H1 (cell line): ENCODE data around the gene FOXL1. TPM values are rescaled to one million over a fixed set of nuclear protein-coding genes. Genes with fewer than 3 reads are reported as not detected.

Experiments
- CTCF ChIA-PET: fragments of 300-600 bp; sonication (Branson Sonifier 250); formaldehyde crosslinking; loops from one replicate; lab custom pipeline; 2021; ENCODE audit not compliant: partially characterized antibody; lab: Charles Lee
- POLR2A ChIA-PET: fragments of 300-600 bp; sonication (Branson Sonifier 250); formaldehyde crosslinking; loops from one replicate; lab custom pipeline; 2021; ENCODE audit warnings: inconsistent platforms; ENCODE audit not compliant: partially characterized antibody; lab: Charles Lee
- DNase-seq, 2 experiments: peaks; one replicate each; pipeline versions ENCODE4 v3.0.0 to v3.0.0-alpha.2; 2010 to 2022; ENCODE audit warnings: low spot score in 2 of 2, low read depth in 1 of 2, mixed read lengths in 1 of 2
- FAIRE-seq: peaks from 2 replicates; lab custom pipeline; 2011; peaks lifted over from hg19 to GRCh38; lab: Jason Lieb, UNC
- H2AFZ ChIP-seq: 2 replicates; pipeline ENCODE4 v1.8.1; 2012; ENCODE audit warnings: low read length, inconsistent platforms
- H2AK5ac ChIP-seq: 2 replicates; pipeline ENCODE4 v1.6.1; 2013; ENCODE audit warnings: low read depth, low read length
- H2BK120ac ChIP-seq: replicated peaks from 2 replicates; pipeline ENCODE3; 2013; ENCODE audit warnings: low read depth, low read length, inconsistent platforms
- H2BK12ac ChIP-seq: 2 replicates; pipeline ENCODE4 v1.6.1; 2013; ENCODE audit warnings: low read depth, low read length
- H2BK15ac ChIP-seq: 2 replicates; pipeline ENCODE4 v1.6.1; 2013; ENCODE audit warnings: low read length
- H2BK20ac ChIP-seq: 2 replicates; pipeline ENCODE4 v1.6.1; 2013; ENCODE audit warnings: low read length
- H2BK5ac ChIP-seq: 2 replicates; pipeline ENCODE4 v1.6.1; 2013; ENCODE audit warnings: low read depth, low read length
- H3K14ac ChIP-seq: 2 replicates; pipeline ENCODE4 v1.6.1; 2013; ENCODE audit warnings: inconsistent platforms; ENCODE audit not compliant: insufficient read length
- H3K18ac ChIP-seq: 2 replicates; pipeline ENCODE4 v1.6.1; 2013; ENCODE audit warnings: low read length; ENCODE audit errors: extremely low read depth
- H3K23ac ChIP-seq: 2 replicates; pipeline ENCODE4 v1.6.1; 2013; ENCODE audit warnings: inconsistent platforms; ENCODE audit not compliant: insufficient read length
- H3K23me2 ChIP-seq: 2 replicates; pipeline ENCODE4 v1.6.1; 2013; ENCODE audit warnings: low read depth, low read length
- H3K27ac ChIP-seq: 2 replicates; pipeline ENCODE4 v1.6.1; 2011; ENCODE audit warnings: low read depth, low read length, inconsistent platforms
- H3K27me3 ChIP-seq, 4 experiments: replicated peaks in 1 of 4; 1 replicate in 1 of 4; 2 replicates in 3 of 4; pipeline versions ENCODE4 v1.6.1 to v1.8.1; 2011 to 2013; ENCODE audit warnings: low read length in 3 of 4, mild to moderate bottlenecking in 3 of 4, inconsistent platforms in 2 of 4, mixed read lengths in 2 of 4, moderate library complexity in 1 of 4; ENCODE audit not compliant: control insufficient read depth in 3 of 4, insufficient read depth in 3 of 4; ENCODE audit errors: extremely low read depth in 1 of 4
- H3K36me3 ChIP-seq, 4 experiments: 2 replicates each; pipeline versions ENCODE4 v1.6.1 to v1.8.1; 2011 to 2013; ENCODE audit warnings: mild to moderate bottlenecking in 4 of 4, low read length in 3 of 4, moderate library complexity in 2 of 4, control low read depth in 1 of 4, inconsistent platforms in 1 of 4; ENCODE audit not compliant: insufficient read depth in 4 of 4, control insufficient read depth in 2 of 4
- H3K4ac ChIP-seq: replicated peaks from 2 replicates; pipeline ENCODE3; 2013; ENCODE audit warnings: low read length, low read depth, mixed read lengths, inconsistent platforms; ENCODE audit not compliant: insufficient read length
- H3K4me1 ChIP-seq, 4 experiments: replicated peaks in 1 of 4; 1 replicate in 1 of 4; 2 replicates in 3 of 4; pipeline versions ENCODE4 v1.6.1 to v1.8.1; 2011 to 2013; ENCODE audit warnings: low read length in 3 of 4, inconsistent platforms in 2 of 4, mixed read lengths in 1 of 4; ENCODE audit not compliant: insufficient read depth in 4 of 4, control insufficient read depth in 3 of 4
- H3K4me2 ChIP-seq, 2 experiments: 2 replicates each; pipeline versions ENCODE4 v1.6.1 to v1.8.1; 2011 to 2013; ENCODE audit warnings: low read depth in 2 of 2, low read length in 2 of 2, control low read depth in 1 of 2, inconsistent platforms in 1 of 2, mild to moderate bottlenecking in 1 of 2; ENCODE audit not compliant: insufficient read depth in 1 of 2
- H3K4me3 ChIP-seq, 4 experiments: fragments of 200-600, 300-600 bp in 1 of 4; sonication (generic), shearing (Covaris generic), sonication (Bioruptor Twin) in 1 of 4; 2 replicates each; pipeline versions ENCODE4 v1.5.1 to v1.8.1; 2011 to 2016; ENCODE audit warnings: low read length in 4 of 4, low read depth in 3 of 4, control low read depth in 2 of 4, inconsistent platforms in 2 of 4, mild to moderate bottlenecking in 2 of 4, mixed read lengths in 1 of 4, moderate library complexity in 1 of 4; ENCODE audit not compliant: insufficient read depth in 2 of 4; ENCODE audit errors: extremely low read depth in 1 of 4
- H3K56ac ChIP-seq: replicated peaks from 2 replicates; pipeline ENCODE3; 2013; ENCODE audit warnings: low read depth, mild to moderate bottlenecking, mixed read lengths, low read length, inconsistent platforms; ENCODE audit not compliant: insufficient read length
- H3K79me1 ChIP-seq: 2 replicates; pipeline ENCODE4 v1.6.1; 2013; ENCODE audit warnings: low read depth, low read length, control low read depth
- H3K79me2 ChIP-seq, 2 experiments: 2 replicates each; pipeline versions ENCODE4 v1.6.1 to v1.8.1; 2012 to 2013; ENCODE audit warnings: low read length in 2 of 2, mild to moderate bottlenecking in 2 of 2, inconsistent platforms in 1 of 2; ENCODE audit not compliant: insufficient read depth in 2 of 2, control insufficient read depth in 1 of 2
- H3K9ac ChIP-seq, 4 experiments: replicated peaks in 1 of 4; 1 replicate in 1 of 4; 2 replicates in 3 of 4; pipeline versions ENCODE4 v1.6.1 to v1.8.1; 2011 to 2013; ENCODE audit warnings: low read depth in 3 of 4, low read length in 3 of 4, control low read depth in 2 of 4, mild to moderate bottlenecking in 2 of 4, moderate library complexity in 2 of 4, inconsistent platforms in 1 of 4; ENCODE audit errors: extremely low read depth in 1 of 4
- H3K9me3 ChIP-seq, 2 experiments: 2 replicates each; pipeline versions ENCODE4 v1.6.1 to v1.8.1; 2012 to 2013; ENCODE audit warnings: mild to moderate bottlenecking in 2 of 2, moderate library complexity in 2 of 2, control low read depth in 1 of 2, inconsistent platforms in 1 of 2, low read depth in 1 of 2, low read length in 1 of 2, mixed read lengths in 1 of 2; ENCODE audit not compliant: insufficient read depth in 2 of 2
- H4K20me1 ChIP-seq, 2 experiments: replicated peaks in 1 of 2; 2 replicates each; pipeline versions ENCODE3 to v1.8.1; 2011 to 2013; ENCODE audit warnings: inconsistent platforms in 2 of 2, low read length in 2 of 2, mild to moderate bottlenecking in 1 of 2; ENCODE audit not compliant: insufficient read depth in 2 of 2, control insufficient read depth in 1 of 2
- H4K5ac ChIP-seq: 2 replicates; pipeline ENCODE4 v1.6.1; 2013; ENCODE audit warnings: low read length, low read depth, mixed read lengths, inconsistent platforms; ENCODE audit not compliant: insufficient read length
- H4K8ac ChIP-seq: 2 replicates; pipeline ENCODE4 v1.8.0; 2013; ENCODE audit warnings: mild to moderate bottlenecking, moderate library complexity, low read length, inconsistent platforms; ENCODE audit not compliant: insufficient read depth; ENCODE audit errors: extremely low read depth
- H4K91ac ChIP-seq: replicated peaks from 2 replicates; pipeline ENCODE3; 2013; ENCODE audit warnings: low read length, mixed read lengths, inconsistent platforms; ENCODE audit not compliant: insufficient read length
- CTBP2 ChIP-seq: IDR thresholded peaks from 2 replicates; pipeline ENCODE4 v1.7.0; 2011; ENCODE audit warnings: borderline replicate concordance, mild to moderate bottlenecking, moderate library complexity, mixed read lengths, low read length; ENCODE audit not compliant: insufficient read depth, insufficient read length
- RNF2 ChIP-seq: fragments of 200-900, 300-1000 bp; sonication (generic); IDR thresholded peaks from 2 replicates; pipeline ENCODE4 v1.7.1; 2016; ENCODE audit warnings: borderline replicate concordance, low read depth, mild to moderate bottlenecking, antibody characterized with exemption, low read length; ENCODE audit not compliant: poor library complexity, severe bottlenecking; ENCODE audit errors: missing control alignments
- TEAD4 ChIP-seq: IDR thresholded peaks from 2 replicates; pipeline ENCODE4 v1.6.1; 2012; ENCODE audit warnings: low read depth, low read length, inconsistent platforms, mixed read lengths
- WGBS, 2 experiments: shearing (Covaris generic) in 1 of 2; methylation state at CpG; one replicate each; pipeline versions ENCODE4 v1.1.6 to v1.1.7; 2013 to 2015; ENCODE audit warnings: low lambda C conversion rate in 2 of 2, mixed read lengths in 2 of 2, inconsistent platforms in 1 of 2, low coverage in 1 of 2, missing lambda C conversion rate in 1 of 2; ENCODE audit not compliant: insufficient replicate concordance in 2 of 2, insufficient coverage in 1 of 2, insufficient read length in 1 of 2; ENCODE audit errors: extremely low coverage in 1 of 2, missing lambda C conversion rate in 1 of 2; 5-methylcytosine and 5-hydroxymethylcytosine counted together
- polyA plus RNA-seq, 7 experiments: library from polyadenylated mRNA; depleted of rRNA in 3 of 7; stranded (reverse) in 5 of 7; unstranded in 2 of 7; fragments of >200 nt in 5 of 7; fragments of 200-250 nt in 2 of 7; gene quantifications; 1 replicate in 5 of 7; 2 replicates in 1 of 7; 4 replicates in 1 of 7; pipeline versions ENCODE4 v1.2.1 to v1.2.3, GENCODE V29; 2011 to 2013; ENCODE audit warnings: missing spikeins in 2 of 7, mixed read lengths in 2 of 7
- total RNA-seq: library from RNA; stranded (reverse); fragmentation: NEBNext Ultra II Directional; extraction: Animal tissue kit (Norgen Biotek cat#: 25700); gene quantifications from 2 replicates; pipeline ENCODE4 v1.2.1, GENCODE V29; 2021
- TF ChIP-seq, protein P1 (sequence below): IDR thresholded peaks from 2 replicates; pipeline ENCODE4 v1.6.1; 2012; ENCODE audit warnings: inconsistent platforms
- TF ChIP-seq, protein P2 (sequence below): IDR thresholded peaks from 2 replicates; pipeline ENCODE4 v1.6.1; 2012; ENCODE audit warnings: inconsistent platforms

FOXL1 gene
- total and polyA plus RNA-seq, 2 of the 8 experiments (the other 6 are each of a cell fraction or from before 2014, with no cell fraction given), result 0.03 TPM; not detected in 1

- no peak overlapping the region for H4K8ac ChIP-seq
- H2AFZ ChIP-seq, result no peak overlapping the region
- H3K79me2 ChIP-seq, result no peaks in the 10 kb centered on the region
- peak overlapping the region; percentile 95 for H2BK12ac ChIP-seq
- H3K4ac ChIP-seq, result no peak overlapping the region
- H3K27me3 ChIP-seq, result peaks cover 90 to 100% (median 95%) of the 10 kb centered on the region in 4 experiments
- H3K9me3 ChIP-seq, result no peaks in the 10 kb centered on the region
- WGBS, 2 experiments, result 4% methylated on average over 7 of the region's 8 CpGs; no CpG with 5 or more reads in 1 of the 2 experiments
- no peak overlapping the region for H2BK120ac ChIP-seq
- FAIRE-seq, result no peak
- no peak overlapping the region for H3K9ac ChIP-seq
- H3K23me2 ChIP-seq, result peaks cover 8% of the 10 kb centered on the region; the same call in 1 of the 2 replicates
- H2AK5ac ChIP-seq, result 0 out of 2 replicates have a peak overlapping the region, but pooled peaks have one; percentile 80
- peak overlapping the region; percentile 44 to 61 for H3K4me2 ChIP-seq
- H4K20me1 ChIP-seq, result peaks cover 19 to 24% of the 10 kb centered on the region in 2 experiments
- no peak overlapping the region for H4K91ac ChIP-seq
- no peak overlapping the region for H3K27ac ChIP-seq
- H3K36me3 ChIP-seq, result peaks cover 0 to 3% (median 0%) of the 10 kb centered on the region in 4 experiments; a peak in 1 of 8 replicates
- no peak overlapping the region for H4K5ac ChIP-seq
- DNase-seq, result peak in 1 of 2 experiments; percentile 65
- H2BK15ac ChIP-seq, result peak overlapping the region; percentile 88; the same call in 1 of the 2 replicates
- H3K4me3 ChIP-seq, result peak overlapping the region in 2 of 4 experiments; percentile 3 to 31; a peak in 1 of 8 replicates
- H3K14ac ChIP-seq, result no peak overlapping the region
- no peaks in the 10 kb centered on the region for H3K79me1 ChIP-seq
- H3K56ac ChIP-seq, result no peak overlapping the region
- no peak overlapping the region; the same call in 1 of the 2 replicates for H2BK5ac ChIP-seq
- peak overlapping the region; percentile 72; the same call in 1 of the 2 replicates for H2BK20ac ChIP-seq
- POLR2A ChIA-PET, result no interaction called here
- peaks cover 14 to 55% (median 30%) of the 10 kb centered on the region in 4 experiments for H3K4me1 ChIP-seq
- CTCF ChIA-PET, result interaction anchor here (0.7 to 1.4 kb wide), 5 partner anchors 9 to 704 kb away, joined by 3 to 7 read pairs (median 3); no protein-coding TSS in a partner anchor
- no peak overlapping the region for H3K23ac ChIP-seq
- TF ChIP-seq, protein P1, sequence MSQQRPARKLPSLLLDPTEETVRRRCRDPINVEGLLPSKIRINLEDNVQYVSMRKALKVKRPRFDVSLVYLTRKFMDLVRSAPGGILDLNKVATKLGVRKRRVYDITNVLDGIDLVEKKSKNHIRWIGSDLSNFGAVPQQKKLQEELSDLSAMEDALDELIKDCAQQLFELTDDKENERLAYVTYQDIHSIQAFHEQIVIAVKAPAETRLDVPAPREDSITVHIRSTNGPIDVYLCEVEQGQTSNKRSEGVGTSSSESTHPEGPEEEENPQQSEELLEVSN, result peak; percentile 26; the same call in 1 of the 2 replicates
- TF ChIP-seq, protein P2, sequence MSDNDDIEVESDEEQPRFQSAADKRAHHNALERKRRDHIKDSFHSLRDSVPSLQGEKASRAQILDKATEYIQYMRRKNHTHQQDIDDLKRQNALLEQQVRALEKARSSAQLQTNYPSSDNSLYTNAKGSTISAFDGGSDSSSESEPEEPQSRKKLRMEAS, result no peak; the same call in 1 of the 2 replicates
- TF ChIP-seq RNF2 (peak; percentile 42), CTBP2 (no peak), TEAD4 (peak; percentile 32; the same call in 1 of the 2 replicates)
- peak overlapping the region; percentile 56; the same call in 1 of the 2 replicates for H3K18ac ChIP-seq
These were observed 5.1 kb upstream of the FOXL1 start for GRCh38 chr16:86573215-86573614.
